Ishikawa (cell line): ENCODE data around the gene LCN6.

Experiments
- CEBPB ChIP-seq: IDR thresholded peaks from 2 replicates; pipeline ENCODE4 v1.6.1; 2012
- CREB1 ChIP-seq: IDR thresholded peaks from 2 replicates; pipeline ENCODE4 v1.6.1; 2012; ENCODE audit warnings: low read depth
- EGR1 ChIP-seq: IDR thresholded peaks from 2 replicates; pipeline ENCODE4 v1.6.1; 2012
- EP300 ChIP-seq: IDR thresholded peaks from 2 replicates; pipeline ENCODE4 v1.6.1; 2012; ENCODE audit warnings: borderline replicate concordance
- FOXM1 ChIP-seq: IDR thresholded peaks from 2 replicates; pipeline ENCODE4 v1.6.1; 2012; ENCODE audit warnings: low read depth, borderline replicate concordance
- MAX ChIP-seq: IDR thresholded peaks from 2 replicates; pipeline ENCODE4 v1.6.1; 2012
- NFIC ChIP-seq: IDR thresholded peaks from 2 replicates; pipeline ENCODE4 v1.6.1; 2012
- RAD21 ChIP-seq: IDR thresholded peaks from 2 replicates; pipeline ENCODE4 v1.6.1; 2012; ENCODE audit warnings: low read depth
- REST ChIP-seq: IDR thresholded peaks from 2 replicates; pipeline ENCODE4 v1.6.1; 2012; ENCODE audit warnings: low read depth, mild to moderate bottlenecking
- TAF1 ChIP-seq: IDR thresholded peaks from 2 replicates; pipeline ENCODE4 v1.6.1; 2012; ENCODE audit warnings: low read depth, mild to moderate bottlenecking
- TCF12 ChIP-seq: IDR thresholded peaks from 2 replicates; pipeline ENCODE4 v1.6.1; 2012; ENCODE audit warnings: low read depth
- TEAD4 ChIP-seq: IDR thresholded peaks from 2 replicates; pipeline ENCODE4 v1.6.1; 2012
- USF1 ChIP-seq: IDR thresholded peaks from 2 replicates; pipeline ENCODE4 v1.6.1; 2012
- YY1 ChIP-seq: IDR thresholded peaks from 2 replicates; pipeline ENCODE4 v1.6.1; 2012; ENCODE audit warnings: low read depth
- ZBTB7A ChIP-seq: IDR thresholded peaks from 2 replicates; pipeline ENCODE4 v1.6.1; 2012; ENCODE audit warnings: low read depth

The LCN6 gene

GRCh38 chr9:136765041-136765440, 16.7 kb upstream of the LCN6 start:
- no peak for TF ChIP-seq NFIC
- TF ChIP-seq CEBPB: no peak
- TF ChIP-seq CREB1: no peak

- TF ChIP-seq ZBTB7A (0 out of 2 replicates have a peak, but pooled peaks have one; percentile 32), TAF1 (no peak), NFIC (no peak)
These were observed 16.1 kb upstream of the LCN6 start, which contains the start of gene LCN15 for GRCh38 chr9:136764301-136764891. TSS of gene LCN15 (minus strand) at chr9:136764518. CDS start at chr9:136764488, 30 bp downstream.

- no peak for TF ChIP-seq TAF1
- no peak for TF ChIP-seq REST
- no peak for TF ChIP-seq MAX
- TF ChIP-seq ZBTB7A: no peak
- TF ChIP-seq YY1: no peak
- no peak for TF ChIP-seq RAD21
- TF ChIP-seq EP300: no peak
- TF ChIP-seq NFIC: no peak
- TF ChIP-seq TCF12: no peak
- no peak for TF ChIP-seq CREB1
- no peak for TF ChIP-seq USF1
- TF ChIP-seq CEBPB: no peak
- TF ChIP-seq FOXM1: no peak
These were observed 15.3 kb upstream of the LCN6 start for GRCh38 chr9:136763649-136764035.

- TF ChIP-seq EGR1 (no peak), MAX (peak; percentile 28; the same call in 1 of the 2 replicates), ZBTB7A (no peak), RAD21 (no peak), TCF12 (no peak), NFIC (no peak)
These were observed 14.8 kb upstream of the LCN6 start for GRCh38 chr9:136762915-136763648.

- TF ChIP-seq USF1 (no peak), EGR1 (no peak), TAF1 (no peak)
These were observed 13.9 kb upstream of the LCN6 start for GRCh38 chr9:136762221-136762691.

GRCh38 chr9:136761545-136761981, 13.2 kb upstream of the LCN6 start:
- TF ChIP-seq EP300 (no peak), TAF1 (no peak), ZBTB7A (no peak), NFIC (no peak), CREB1 (no peak), TEAD4 (no peak), TCF12 (no peak), USF1 (no peak), CEBPB (no peak), RAD21 (no peak), FOXM1 (no peak), MAX (no peak), EGR1 (no peak), YY1 (no peak), REST (no peak)
